Prostate gland (tissue), 2 donors: ENCODE data around the gene CTLA4. TPM values are rescaled to one million over a fixed set of nuclear protein-coding genes. Genes with fewer than 3 reads are reported as not detected.

Source experiments
- DNase-seq: peaks from one replicate; pipeline ENCODE4 v3.0.0-alpha.2; 2019; ENCODE audit warnings: low spot score
- H3K27ac ChIP-seq, 2 donors: fragments of 200-600 bp; sonication (generic); 2 replicates each; pipeline ENCODE4 v1.5.1; 2017 to 2019
- H3K27me3 ChIP-seq: fragments of 200-600 bp; sonication (generic); replicated peaks from 2 replicates; pipeline ENCODE4 v1.5.1; 2019; ENCODE audit not compliant: insufficient read depth
- H3K36me3 ChIP-seq, 2 donors: fragments of 200-600 bp; sonication (generic); 1 replicate in 1 of 2; 2 replicates in 1 of 2; pipeline versions ENCODE4 v1.5.1 to v1.8.1; 2017 to 2019
- H3K4me1 ChIP-seq: fragments of 200-600 bp; sonication (generic); replicated peaks from 2 replicates; pipeline ENCODE4 v1.5.1; 2019
- H3K4me3 ChIP-seq, 2 donors: fragments of 200-600 bp; sonication (generic); 2 replicates each; pipeline ENCODE4 v1.5.1; 2017 to 2019
- H3K9me3 ChIP-seq: fragments of 200-600 bp; sonication (generic); 2 replicates; pipeline ENCODE4 v1.5.1; 2017
- CTCF ChIP-seq, 4 experiments: fragments of 200-600 bp in 2 of 4; fragments of 450-650 bp in 2 of 4; sonication (generic) in 2 of 4; IDR thresholded peaks; 1 replicate in 3 of 4; 2 replicates in 1 of 4; pipeline ENCODE4 v1.5.1; 2016 to 2019; ENCODE audit warnings: antibody characterized with exemption in 4 of 4, mild to moderate bottlenecking in 2 of 4, moderate library complexity in 2 of 4
- POLR2A ChIP-seq: fragments of 450-650 bp; IDR thresholded peaks from one replicate; pipeline ENCODE4 v1.6.1; 2016; ENCODE audit warnings: antibody characterized with exemption, mild to moderate bottlenecking
- POLR2AphosphoS5 ChIP-seq: sonication (generic); formaldehyde crosslinking; IDR thresholded peaks from one replicate; pipeline ENCODE4 v1.6.1; 2017; ENCODE audit warnings: antibody characterized with exemption
- WGBS: methylation state at CpG from one replicate; pipeline ENCODE4 v1.1.5; 2018; 5-methylcytosine and 5-hydroxymethylcytosine counted together
- intact Hi-C: fragments of 100-400 bp; cut with DNase I; formaldehyde crosslinking; loops from one replicate; pipeline ENCODE4 v1.14.2; 2022
- total RNA-seq, 2 donors: library from RNA; depleted of rRNA; stranded (reverse); fragments of >200 nt; gene quantifications; one replicate each; pipeline ENCODE4 v1.1.0, GENCODE V29; 2016

The CTLA4 gene
- total RNA-seq, 2 donors from 2014 or later: 0.28 to 0.73 TPM

GRCh38 chr2:203861607-203862006, 6.0 kb upstream of the CTLA4 start:
- TF ChIP-seq POLR2AphosphoS5: no peak
- no peak for TF ChIP-seq CTCF (IDR thresholded peaks at IDR 0.05)
- TF ChIP-seq POLR2A: no peak
- WGBS: 97% methylated on average over 1 of the region's 1 CpG
- no peaks in the 10 kb centered on the region for H3K27me3 ChIP-seq
- no peaks in the 10 kb centered on the region for H3K9me3 ChIP-seq
- DNase-seq: no peak
- intact Hi-C loops: no loop called here
- H3K27ac ChIP-seq: no peak overlapping the region
- H3K4me3 ChIP-seq: no peak overlapping the region
- no peaks in the 10 kb centered on the region for H3K36me3 ChIP-seq
- no peaks in the 10 kb centered on the region for H3K4me1 ChIP-seq

GRCh38 chr2:203869223-203870042, 1.9 kb downstream of the CTLA4 start:
- Histone ChIP-seq H3K27ac (no peak overlapping the region), H3K27me3 (no peaks in the 10 kb centered on the region), H3K4me1 (no peaks in the 10 kb centered on the region), H3K36me3 (no peaks in the 10 kb centered on the region), H3K9me3 (no peaks in the 10 kb centered on the region), H3K4me3 (no peak overlapping the region)
- intact Hi-C loops: no loop called here
- TF ChIP-seq POLR2AphosphoS5 (no peak), POLR2A (no peak), CTCF (IDR thresholded peaks at IDR 0.05) (no peak)
- 73% methylated on average over 6 of the region's 6 CpGs for WGBS
- DNase-seq: no peak

GRCh38 chr2:203870481-203870880, 2.9 kb downstream of the CTLA4 start:
- no peak for DNase-seq
- H3K27me3 ChIP-seq: no peaks in the 10 kb centered on the region
- no peaks in the 10 kb centered on the region for H3K4me1 ChIP-seq
- no peak overlapping the region for H3K27ac ChIP-seq
- H3K36me3 ChIP-seq: no peaks in the 10 kb centered on the region
- TF ChIP-seq POLR2AphosphoS5: no peak
- TF ChIP-seq CTCF (IDR thresholded peaks at IDR 0.05): no peak
- no peak for TF ChIP-seq POLR2A
- intact Hi-C loops: no loop called here
- H3K4me3 ChIP-seq: no peak overlapping the region
- WGBS: 91% methylated on average over 9 of the region's 9 CpGs
- no peaks in the 10 kb centered on the region for H3K9me3 ChIP-seq

GRCh38 chr2:203870941-203871340, 3.4 kb downstream of the CTLA4 start:
- Histone ChIP-seq H3K4me3 (no peak overlapping the region), H3K36me3 (no peaks in the 10 kb centered on the region), H3K9me3 (no peaks in the 10 kb centered on the region), H3K4me1 (no peaks in the 10 kb centered on the region), H3K27me3 (no peaks in the 10 kb centered on the region), H3K27ac (no peak overlapping the region)
- intact Hi-C loops: no loop called here
- no peak for TF ChIP-seq POLR2A
- TF ChIP-seq POLR2AphosphoS5: no peak
- TF ChIP-seq CTCF (IDR thresholded peaks at IDR 0.05): no peak
- DNase-seq: no peak
- 85% methylated on average over 2 of the region's 2 CpGs for WGBS

- no peaks in the 10 kb centered on the region for H3K36me3 ChIP-seq
- WGBS: 90% methylated on average over 6 of the region's 6 CpGs
- TF ChIP-seq CTCF (IDR thresholded peaks at IDR 0.05) (no peak), POLR2A (no peak), POLR2AphosphoS5 (no peak)
- H3K4me3 ChIP-seq: no peak overlapping the region
- no peak overlapping the region for H3K27ac ChIP-seq
- H3K9me3 ChIP-seq: no peaks in the 10 kb centered on the region
- intact Hi-C loops: no loop called here
- no peak for DNase-seq
- H3K4me1 ChIP-seq: no peaks in the 10 kb centered on the region
- H3K27me3 ChIP-seq: no peaks in the 10 kb centered on the region
Observed at GRCh38 chr2:203871371-203871983, 3.9 kb downstream of the CTLA4 start.
